ENCODE data around the gene IRX6. TPM values are rescaled to one million over a fixed set of nuclear protein-coding genes. Genes with fewer than 3 reads are reported as not detected.

The IRX6 gene
- total RNA-seq, 1 donor from 2014 or later: not detected

DNA sequence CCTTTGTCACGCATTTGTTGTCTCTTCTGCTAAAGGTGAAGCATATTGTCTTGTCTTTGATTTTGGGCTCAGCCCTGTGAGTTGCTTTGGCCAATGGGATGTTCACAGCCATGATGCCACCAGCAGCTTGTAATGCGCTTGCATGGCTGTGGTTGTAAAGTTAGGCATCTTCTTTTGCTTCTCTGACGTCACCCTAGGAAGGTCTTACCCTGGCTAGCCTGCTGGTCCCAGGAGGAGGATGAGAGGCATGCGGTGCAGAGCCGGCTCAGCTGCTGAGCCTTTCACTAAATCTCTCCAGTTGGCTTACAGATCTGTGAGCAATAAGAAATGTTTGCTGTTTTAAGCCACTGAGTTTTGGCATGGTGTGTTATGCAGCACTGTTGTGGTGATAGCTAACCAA lies 40.8 kb downstream of the IRX6 start:
- intact Hi-C loops (cut with micrococcal nuclease): no loop called here

DNA sequence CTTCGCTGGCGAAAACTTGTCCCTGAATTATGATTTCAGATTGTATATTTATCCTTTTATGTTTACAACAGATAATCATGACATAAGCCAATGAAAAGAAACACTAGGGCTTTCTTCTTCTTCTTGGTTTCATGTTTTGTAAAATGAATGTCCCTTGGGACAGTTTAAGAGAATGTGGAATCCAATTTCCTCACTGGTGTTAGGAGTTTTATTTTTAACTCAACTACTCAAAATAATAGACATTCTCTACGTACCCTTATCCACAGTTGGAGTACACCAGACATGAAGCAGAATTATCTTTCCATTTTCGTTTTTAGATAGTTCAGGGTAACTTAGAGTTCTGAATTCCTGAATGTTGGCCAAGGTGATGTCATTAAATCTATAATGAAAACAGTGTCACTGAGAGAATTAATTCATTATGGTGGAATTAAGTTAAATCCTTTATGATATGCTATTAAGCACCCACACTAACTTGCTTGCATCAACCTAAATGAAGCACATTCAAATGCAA lies 43.4 kb downstream of the IRX6 start:
- intact Hi-C loops (cut with micrococcal nuclease): no loop called here

DNA sequence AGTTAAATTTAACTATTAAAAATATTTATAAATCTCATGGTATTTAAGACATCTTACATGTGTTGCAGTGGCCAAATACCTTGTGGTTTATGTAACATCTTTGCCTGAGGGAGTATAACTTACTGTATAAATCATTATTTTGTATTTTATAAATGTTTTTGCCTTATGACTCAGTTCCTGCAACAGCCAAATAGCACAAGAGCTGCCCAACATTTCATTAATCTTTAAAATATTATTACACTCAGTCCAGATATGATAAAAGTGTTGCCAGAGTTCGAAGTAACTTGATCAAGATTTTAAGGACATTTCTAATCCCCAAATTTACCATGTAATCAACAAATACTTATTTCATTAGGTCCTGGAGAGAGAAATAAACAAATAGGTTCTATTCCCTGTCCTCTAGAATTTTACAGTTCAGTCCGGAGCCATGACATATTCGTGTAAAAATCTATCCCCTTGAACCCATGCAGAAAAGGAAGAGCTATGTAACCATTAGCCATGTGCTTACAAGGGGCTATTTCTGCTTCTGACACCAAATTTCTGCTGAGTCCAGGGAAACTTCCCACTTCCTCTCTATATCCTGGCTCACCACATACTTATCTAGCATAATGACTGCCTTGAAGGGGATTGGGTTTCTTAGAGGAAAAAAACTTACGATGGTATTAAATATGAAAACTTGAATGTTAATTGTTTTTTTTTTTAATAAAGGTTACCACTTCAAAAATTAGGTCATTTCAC lies 44.0 kb downstream of the IRX6 start:
- intact Hi-C loops (cut with micrococcal nuclease): no loop called here

DNA sequence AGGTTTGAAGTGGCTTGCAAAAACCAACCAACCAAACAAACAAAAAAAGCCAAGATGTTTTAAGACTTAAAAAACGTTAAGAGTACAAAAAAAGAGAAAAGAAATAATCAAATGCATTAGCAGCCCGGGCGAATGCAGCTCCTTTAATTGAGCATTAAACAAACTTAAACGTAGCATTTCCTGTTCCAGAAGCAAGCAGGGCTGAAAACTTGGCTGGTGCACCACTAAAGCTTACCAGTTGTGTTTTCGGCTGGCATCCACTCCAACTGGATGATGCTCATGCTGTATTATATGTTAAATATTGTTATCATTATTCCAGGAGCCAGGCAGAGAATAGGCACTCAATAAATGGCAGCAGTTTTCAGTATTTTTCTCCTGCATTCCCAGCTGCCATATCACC lies 45.1 kb downstream of the IRX6 start:
- intact Hi-C loops (cut with micrococcal nuclease): no loop called here

DNA sequence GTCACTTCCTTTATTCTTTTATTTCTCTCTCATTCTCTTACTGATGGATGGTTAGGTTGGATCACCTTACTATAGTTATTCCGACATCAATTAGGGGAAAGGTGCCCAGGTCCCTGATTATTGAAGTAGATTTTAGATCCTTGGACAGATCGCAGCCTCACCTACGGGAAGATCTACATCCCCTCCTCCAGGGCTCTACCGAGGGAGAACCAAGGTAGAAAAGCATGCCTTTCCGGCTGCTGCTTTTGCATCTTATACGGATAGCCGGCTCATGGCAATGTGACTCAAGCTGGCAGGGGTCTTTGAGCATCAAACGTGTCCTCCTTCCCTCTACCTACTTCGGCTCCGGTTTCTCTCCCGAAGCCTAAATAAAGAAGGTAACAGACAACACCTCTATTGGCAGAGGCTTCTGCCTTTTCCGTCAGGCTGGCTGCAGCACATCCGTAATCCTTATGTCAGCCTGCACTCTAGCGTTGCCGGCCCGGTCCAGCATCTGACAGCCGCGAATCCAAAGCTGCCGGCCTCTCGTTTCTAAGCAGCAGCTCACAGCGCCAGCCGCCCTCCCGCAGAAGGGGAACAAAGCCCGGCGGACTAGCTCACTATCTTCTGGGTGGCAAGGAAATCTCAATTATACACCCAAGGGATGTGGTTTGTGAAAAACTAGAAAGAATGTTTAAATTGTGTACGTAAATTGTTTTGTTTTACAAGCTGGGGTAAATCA lies 46.9 kb downstream of the IRX6 start:
- intact Hi-C loops (cut with micrococcal nuclease): no loop called here

DNA sequence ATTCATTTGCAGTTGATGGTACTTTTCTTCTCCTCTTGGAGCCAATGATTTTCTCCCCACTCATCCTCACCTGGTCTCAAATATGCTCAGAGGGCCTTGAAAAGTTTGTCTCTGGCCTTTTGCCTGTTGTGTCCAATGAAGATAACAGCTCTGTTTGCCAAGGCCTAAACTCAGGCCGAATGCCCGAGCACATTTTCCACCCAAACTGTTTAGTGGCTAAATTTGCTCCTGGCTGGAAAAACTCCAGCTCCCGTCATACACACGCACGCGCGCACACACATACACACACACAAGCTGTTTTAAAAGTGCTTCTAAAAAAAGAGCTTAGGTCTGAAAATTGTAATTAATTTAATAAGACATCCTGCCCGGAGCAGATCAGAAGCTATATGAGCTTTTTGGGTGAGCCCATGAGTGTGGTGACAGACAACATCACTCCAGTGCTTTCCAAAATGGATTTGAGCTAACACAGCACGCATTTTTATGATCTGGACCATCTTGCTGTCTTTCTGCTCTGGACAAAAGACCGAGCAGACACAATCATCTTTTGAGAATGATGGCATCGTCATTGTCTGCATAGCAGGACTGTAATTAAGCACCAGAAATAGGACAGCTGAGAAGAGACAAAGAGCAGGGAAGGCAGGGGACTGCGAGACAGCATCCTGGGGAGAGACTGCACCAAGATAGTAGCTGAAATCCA lies 48.9 kb downstream of the IRX6 start:
- intact Hi-C loops (cut with micrococcal nuclease): no loop called here

DNA sequence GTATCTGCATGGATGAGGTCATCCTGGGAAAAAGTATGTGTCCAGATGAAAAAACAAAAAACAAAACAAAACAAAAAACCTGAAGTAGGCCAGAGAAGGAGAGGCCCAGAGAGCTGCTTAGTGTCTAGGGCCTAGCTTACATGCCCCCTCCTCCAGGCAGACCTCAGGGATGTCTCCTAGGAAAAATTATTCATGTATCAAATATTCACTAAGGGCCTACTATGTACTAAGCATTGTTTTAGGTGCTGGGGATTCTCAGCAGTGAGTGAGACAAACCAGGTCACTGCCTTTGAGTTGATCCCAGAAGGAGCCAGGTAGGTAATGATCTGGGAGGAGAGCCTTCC lies 49.5 kb downstream of the IRX6 start:
- intact Hi-C loops (cut with micrococcal nuclease): no loop called here

DNA sequence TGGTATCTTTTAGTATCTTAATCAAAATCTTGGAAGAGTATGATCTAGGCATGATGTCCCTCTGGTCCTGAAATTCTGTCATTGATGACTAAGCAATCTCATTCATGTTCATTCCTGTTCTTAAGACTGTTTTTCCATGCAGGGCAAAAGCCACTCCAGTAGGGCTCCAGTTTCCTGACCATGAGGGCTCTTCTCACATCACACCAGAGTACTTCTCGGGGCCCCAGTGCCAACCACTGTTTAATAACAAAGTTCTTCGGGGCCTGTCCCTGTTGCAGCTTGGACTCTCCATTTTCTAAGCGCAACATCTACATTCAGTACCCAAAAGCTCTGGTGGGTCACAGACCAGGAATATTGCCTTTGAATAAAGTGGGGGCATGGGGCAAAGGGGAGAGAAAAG lies 52.0 kb downstream of the IRX6 start:
- intact Hi-C loops (cut with micrococcal nuclease): no loop called here

DNA sequence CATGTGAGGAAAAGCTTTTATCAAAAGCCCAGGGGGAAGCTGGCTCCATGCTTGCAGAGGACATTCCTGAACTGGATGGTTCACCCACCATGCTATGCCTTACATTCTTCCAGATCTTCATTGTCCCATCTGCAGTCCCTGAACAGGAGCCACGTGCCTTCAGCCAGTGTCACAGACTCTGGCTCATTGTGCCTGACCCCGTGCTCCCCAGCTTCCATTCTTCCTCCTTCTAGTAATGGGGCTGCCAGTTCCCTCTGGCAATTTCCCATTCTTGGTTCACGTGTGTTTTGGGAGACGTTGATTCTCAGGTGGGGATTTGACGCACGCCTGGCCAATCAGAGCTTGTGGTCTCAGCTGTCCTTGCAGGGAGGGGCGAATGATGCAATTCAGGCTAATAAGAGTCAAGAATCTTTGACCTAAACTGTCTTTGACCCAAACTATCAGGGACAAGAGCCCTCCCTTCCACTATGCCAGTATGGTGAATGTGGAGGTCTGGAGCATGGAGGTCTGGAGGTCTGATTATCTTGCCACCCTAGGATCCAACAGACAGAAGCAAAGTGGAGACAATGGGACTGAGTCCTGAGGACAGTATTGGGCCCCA lies 52.7 kb downstream of the IRX6 start:
- intact Hi-C loops (cut with micrococcal nuclease): no loop called here

DNA sequence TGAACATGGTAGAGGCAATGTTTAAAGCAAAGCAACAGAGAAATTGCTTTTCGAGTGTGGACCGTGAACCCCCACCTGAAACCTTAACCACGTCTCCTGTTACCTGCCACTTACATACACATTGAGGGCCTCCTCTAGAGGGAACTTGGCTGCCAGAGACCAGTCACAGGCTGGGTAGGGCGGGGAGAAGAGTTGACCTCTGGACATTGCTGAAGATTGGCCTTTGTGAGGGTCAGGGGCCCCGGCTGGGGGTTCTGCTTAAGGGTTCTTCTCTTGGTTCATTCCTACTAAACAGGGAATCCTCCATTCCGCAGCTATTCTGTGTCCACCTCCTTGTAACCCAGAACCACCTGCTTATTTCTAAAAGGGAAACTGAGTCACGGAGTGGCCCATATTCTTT lies 53.8 kb downstream of the IRX6 start:
- intact Hi-C loops (cut with micrococcal nuclease): no loop called here

DNA sequence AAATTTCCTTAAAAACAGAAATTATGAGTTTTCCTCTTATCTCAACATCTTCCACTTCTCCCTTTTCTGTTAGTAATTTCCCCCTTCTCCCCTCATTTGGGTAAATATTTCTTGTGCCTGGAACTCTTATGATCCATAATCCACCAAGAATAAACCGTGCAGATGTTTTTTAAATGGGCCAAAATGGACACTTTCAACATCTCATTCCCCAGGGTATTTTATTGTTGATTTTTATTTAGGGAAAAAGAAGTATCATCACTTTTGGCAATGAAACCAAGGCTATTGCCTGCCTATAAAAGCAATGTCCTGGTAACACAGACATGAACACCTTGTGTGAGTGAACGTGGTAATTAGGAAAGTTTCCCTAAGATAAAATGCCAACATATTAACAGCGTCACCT lies 54.6 kb downstream of the IRX6 start:
- intact Hi-C loops (cut with micrococcal nuclease): no loop called here

DNA sequence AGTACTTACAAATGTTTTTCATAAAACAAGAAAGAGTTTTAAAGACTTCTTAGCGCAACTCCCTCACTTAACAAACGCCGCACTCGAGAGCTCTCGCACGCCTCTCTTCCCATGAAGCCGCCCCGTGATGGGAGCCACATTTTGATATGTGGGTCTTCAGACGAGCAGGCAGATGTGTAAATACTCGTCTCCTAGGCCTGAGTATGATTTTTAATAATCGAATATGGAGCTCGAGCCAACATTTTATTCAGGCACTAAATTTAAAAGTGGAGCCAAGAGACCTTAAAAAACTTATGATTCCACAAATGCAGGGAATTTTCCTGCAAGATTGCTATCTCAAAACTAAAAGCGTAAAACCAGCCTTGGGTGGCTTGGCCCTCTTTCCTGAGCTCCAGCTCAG lies 55.4 kb downstream of the IRX6 start:
- intact Hi-C loops (cut with micrococcal nuclease): no loop called here

DNA sequence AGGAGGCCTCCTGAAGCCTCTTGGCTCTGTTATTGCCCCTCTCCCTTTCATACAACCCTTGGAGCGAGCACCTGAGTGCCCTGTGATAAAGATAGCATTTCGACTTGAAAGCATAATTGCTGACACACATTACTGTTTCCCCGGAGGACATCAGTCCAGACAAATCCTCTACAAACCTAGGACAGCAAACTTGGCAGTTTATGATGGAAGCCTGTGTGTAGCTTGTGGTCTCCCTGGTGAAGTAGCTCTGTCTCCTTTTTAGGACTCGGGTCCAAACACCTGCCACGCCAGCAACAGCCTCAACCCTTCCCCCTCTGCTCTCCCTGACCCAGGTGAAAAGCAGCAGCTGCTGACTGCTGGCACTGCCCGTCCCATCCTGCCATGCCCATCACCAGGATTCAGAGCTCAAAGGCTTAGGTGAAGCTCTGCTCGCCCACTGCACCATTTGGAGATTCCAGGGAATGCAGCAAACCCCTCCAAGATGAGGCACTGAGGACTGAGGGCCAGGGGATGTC lies 55.9 kb downstream of the IRX6 start:
- intact Hi-C loops (cut with micrococcal nuclease): no loop called here

Other genes with a start within 250 kb of the IRX6 start
- gene MMP2, start 155.0 kb downstream of the IRX6 start, total RNA-seq: 0.23 TPM in 1 of 2 replicates, not detected in the other
- 8.2 and 12.5 TPM in 2 replicates for gene LPCAT2, start 184.9 kb downstream of the IRX6 start, total RNA-seq
- 0.25 and 0.27 TPM in 2 replicates for gene CAPNS2, start 242.5 kb downstream of the IRX6 start, total RNA-seq

All from T-helper 2 cell treated with Interferon-gamma antibody and Interleukin-4, amounts not matched to agents 100 ng/mL and 5 ng/mL, for 36 hours (primary cell).